Measurements from ENCODE around the gene NXPE3.
"Not testable (repeated sequence)": the region's sequence is repeated elsewhere in the genome, so short reads cannot be mapped to it uniquely, and the experiment has no call there.

NXPE3 gene

DNA sequence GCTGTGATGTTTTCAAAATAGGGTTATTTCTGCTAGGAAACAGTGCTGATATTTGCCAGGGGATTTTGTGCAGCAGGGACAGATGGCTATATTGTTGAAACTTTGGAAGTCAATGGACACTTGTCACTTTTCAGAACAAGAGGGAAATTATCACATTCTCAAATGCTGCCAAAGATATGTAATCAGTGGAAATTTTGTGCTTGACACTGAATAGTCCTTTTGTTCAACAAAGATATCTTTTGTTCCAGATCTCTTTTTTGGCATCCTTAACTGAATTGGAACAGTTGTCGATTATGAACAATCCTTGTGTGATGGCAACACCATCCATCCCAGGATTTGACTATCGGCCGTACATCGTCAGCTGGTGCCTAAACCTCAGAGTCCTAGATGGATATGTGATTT is 46.8 kb upstream of the NXPE3 start:
- Histone ChIP-seq H3K9ac (ENCODE audit: low read length) (no peak overlapping the region), H3K4me2 (ENCODE audit: low read depth, low read length) (no peak overlapping the region), H3K9me3 (replicated peaks; ENCODE audit: insufficient read depth, low read length) (no peaks in the 10 kb centered on the region), H3K4me1 (ENCODE audit: low read length) (no peaks in the 10 kb centered on the region), H3F3A (ENCODE audit: insufficient read depth, low read length) (no peaks in the 10 kb centered on the region), H2AFZ (ENCODE audit: low read length) (no peak overlapping the region), H3K36me3 (replicated peaks; ENCODE audit: insufficient read depth, low read length) (peaks cover 36% of the 10 kb centered on the region), H3K9me2 (replicated peaks; ENCODE audit: insufficient read depth, low read length) (no peaks in the 10 kb centered on the region), H3K79me2 (ENCODE audit: low read length) (peaks cover 29% of the 10 kb centered on the region), H3K27ac (ENCODE audit: low read length) (no peak overlapping the region), H3K4me3 (ENCODE audit: low read length) (no peak overlapping the region), H3K27me3 (replicated peaks; ENCODE audit: insufficient read depth, low read length) (no peaks in the 10 kb centered on the region), H4K20me1 (ENCODE audit: insufficient read depth, low read length) (no peaks in the 10 kb centered on the region; the same call in 1 of the 2 replicates)
- no peak for DNase-seq
- TF ChIP-seq EZH2phosphoT487 (IDR thresholded peaks at IDR 0.05; ENCODE audit: low read length) (no peak), EZH2 (optimal IDR thresholded peaks at IDR 0.05; ENCODE audit: low read depth, low read length) (no peak)
- TF ChIP-seq, protein P1, sequence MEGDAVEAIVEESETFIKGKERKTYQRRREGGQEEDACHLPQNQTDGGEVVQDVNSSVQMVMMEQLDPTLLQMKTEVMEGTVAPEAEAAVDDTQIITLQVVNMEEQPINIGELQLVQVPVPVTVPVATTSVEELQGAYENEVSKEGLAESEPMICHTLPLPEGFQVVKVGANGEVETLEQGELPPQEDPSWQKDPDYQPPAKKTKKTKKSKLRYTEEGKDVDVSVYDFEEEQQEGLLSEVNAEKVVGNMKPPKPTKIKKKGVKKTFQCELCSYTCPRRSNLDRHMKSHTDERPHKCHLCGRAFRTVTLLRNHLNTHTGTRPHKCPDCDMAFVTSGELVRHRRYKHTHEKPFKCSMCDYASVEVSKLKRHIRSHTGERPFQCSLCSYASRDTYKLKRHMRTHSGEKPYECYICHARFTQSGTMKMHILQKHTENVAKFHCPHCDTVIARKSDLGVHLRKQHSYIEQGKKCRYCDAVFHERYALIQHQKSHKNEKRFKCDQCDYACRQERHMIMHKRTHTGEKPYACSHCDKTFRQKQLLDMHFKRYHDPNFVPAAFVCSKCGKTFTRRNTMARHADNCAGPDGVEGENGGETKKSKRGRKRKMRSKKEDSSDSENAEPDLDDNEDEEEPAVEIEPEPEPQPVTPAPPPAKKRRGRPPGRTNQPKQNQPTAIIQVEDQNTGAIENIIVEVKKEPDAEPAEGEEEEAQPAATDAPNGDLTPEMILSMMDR (IDR thresholded peaks at IDR 0.05; ENCODE audit: low read length): no peak

DNA sequence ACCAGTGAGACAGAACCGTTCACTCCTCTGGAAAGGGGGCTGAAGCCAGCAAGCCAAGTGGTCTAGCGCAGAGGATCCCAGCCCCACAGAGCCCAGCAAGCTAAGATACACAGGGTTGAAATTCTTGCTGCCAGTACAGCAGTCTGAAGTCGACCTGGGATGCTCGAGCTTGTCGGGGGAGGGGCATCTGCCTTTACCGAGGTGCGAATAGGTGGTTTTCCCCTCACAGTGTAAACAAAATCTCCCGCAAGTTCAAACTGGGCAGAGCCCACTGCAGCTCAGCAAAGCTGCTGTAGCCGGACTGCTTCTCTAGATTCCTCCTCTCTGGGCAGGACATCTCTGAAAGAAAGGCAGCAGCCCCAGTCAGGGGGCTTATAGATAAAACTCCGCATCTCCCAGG is 43.2 kb upstream of the NXPE3 start:
- Histone ChIP-seq H3K27me3 (replicated peaks; ENCODE audit: insufficient read depth, low read length) (no peaks in the 10 kb centered on the region), H4K20me1 (ENCODE audit: insufficient read depth, low read length) (no peaks in the 10 kb centered on the region), H3K4me2 (ENCODE audit: low read depth, low read length) (no peak overlapping the region), H3K79me2 (ENCODE audit: low read length) (peaks cover 12% of the 10 kb centered on the region), H3K36me3 (replicated peaks; ENCODE audit: insufficient read depth, low read length) (peaks cover 29% of the 10 kb centered on the region), H3F3A (ENCODE audit: insufficient read depth, low read length) (no peaks in the 10 kb centered on the region), H3K9ac (ENCODE audit: low read length) (no peak overlapping the region), H3K27ac (ENCODE audit: low read length) (no peak overlapping the region), H3K4me3 (ENCODE audit: low read length) (no peak overlapping the region), H2AFZ (ENCODE audit: low read length) (no peak overlapping the region), H3K9me2 (replicated peaks; ENCODE audit: insufficient read depth, low read length) (no peaks in the 10 kb centered on the region), H3K9me3 (replicated peaks; ENCODE audit: insufficient read depth, low read length) (no peaks in the 10 kb centered on the region), H3K4me1 (ENCODE audit: low read length) (no peaks in the 10 kb centered on the region)
- no peak for TF ChIP-seq EZH2 (optimal IDR thresholded peaks at IDR 0.05; ENCODE audit: low read depth, low read length)
- no peak for TF ChIP-seq EZH2phosphoT487 (IDR thresholded peaks at IDR 0.05; ENCODE audit: low read length)
- TF ChIP-seq, protein P1 (IDR thresholded peaks at IDR 0.05; ENCODE audit: low read length): no peak
- no peak for DNase-seq

DNA sequence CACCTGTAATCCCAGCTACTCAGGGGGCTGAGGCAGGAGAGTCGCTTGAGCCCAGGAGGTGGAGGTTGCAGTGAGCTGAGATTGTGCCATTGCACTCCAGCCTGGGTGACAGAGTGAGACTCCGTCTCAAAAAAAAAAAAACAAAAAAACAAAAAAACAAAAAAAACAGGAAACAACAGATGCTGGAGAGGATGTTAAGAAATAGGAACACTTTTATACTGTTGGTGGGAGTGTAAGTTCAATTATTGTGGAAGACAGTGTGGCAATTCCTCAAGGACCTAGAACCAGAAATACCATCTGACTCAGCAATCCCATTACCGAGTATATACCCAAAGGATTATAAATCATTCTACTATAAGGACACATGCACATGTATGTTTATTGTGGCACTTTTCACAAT is 37.1 kb upstream of the NXPE3 start:
- H3K4me3 ChIP-seq (ENCODE audit: low read length); H3F3A ChIP-seq (ENCODE audit: insufficient read depth, low read length); H3K4me2 ChIP-seq (ENCODE audit: low read depth, low read length); H3K9me3 ChIP-seq (replicated peaks; ENCODE audit: insufficient read depth, low read length); H3K27me3 ChIP-seq (replicated peaks; ENCODE audit: insufficient read depth, low read length); H3K27ac ChIP-seq (ENCODE audit: low read length); H3K4me1 ChIP-seq (ENCODE audit: low read length); H3K36me3 ChIP-seq (replicated peaks; ENCODE audit: insufficient read depth, low read length); H2AFZ ChIP-seq (ENCODE audit: low read length); DNase-seq; H3K79me2 ChIP-seq (ENCODE audit: low read length); H3K9ac ChIP-seq (ENCODE audit: low read length); H3K9me2 ChIP-seq (replicated peaks; ENCODE audit: insufficient read depth, low read length); H4K20me1 ChIP-seq (ENCODE audit: insufficient read depth, low read length): not testable (repeated sequence)

DNA sequence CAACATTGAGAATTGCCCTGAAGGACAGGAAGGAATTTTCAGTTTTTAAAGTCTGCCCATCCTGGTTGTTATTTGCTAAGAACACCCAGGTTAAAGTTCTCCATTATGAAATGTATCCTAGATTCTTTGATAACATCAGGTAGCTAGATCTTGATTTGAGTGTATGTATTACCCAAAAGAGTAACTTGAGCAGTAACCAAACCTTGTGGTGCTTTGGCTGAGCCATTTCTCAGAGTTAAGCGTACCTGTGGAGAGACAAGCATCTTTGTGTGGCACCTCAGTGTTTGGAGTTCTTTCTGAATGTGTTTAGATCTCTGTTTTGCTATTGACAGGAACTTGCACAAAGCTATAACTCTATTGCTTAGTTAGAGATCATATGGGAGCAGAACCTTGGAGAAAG is 34.2 kb upstream of the NXPE3 start:
- Histone ChIP-seq H3K36me3 (replicated peaks; ENCODE audit: insufficient read depth, low read length) (peaks cover 7% of the 10 kb centered on the region; the same call in 1 of the 2 replicates), H3K27ac (ENCODE audit: low read length) (no peak overlapping the region), H3K4me1 (ENCODE audit: low read length) (no peaks in the 10 kb centered on the region), H3K79me2 (ENCODE audit: low read length) (peaks cover 8% of the 10 kb centered on the region), H3K9ac (ENCODE audit: low read length) (no peak overlapping the region), H3K4me2 (ENCODE audit: low read depth, low read length) (no peak overlapping the region), H2AFZ (ENCODE audit: low read length) (no peak overlapping the region), H3K27me3 (replicated peaks; ENCODE audit: insufficient read depth, low read length) (no peaks in the 10 kb centered on the region), H3K9me3 (replicated peaks; ENCODE audit: insufficient read depth, low read length) (no peaks in the 10 kb centered on the region), H3K4me3 (ENCODE audit: low read length) (no peak overlapping the region), H4K20me1 (ENCODE audit: insufficient read depth, low read length) (no peaks in the 10 kb centered on the region), H3F3A (ENCODE audit: insufficient read depth, low read length) (no peaks in the 10 kb centered on the region), H3K9me2 (replicated peaks; ENCODE audit: insufficient read depth, low read length) (no peaks in the 10 kb centered on the region)
- TF ChIP-seq EZH2phosphoT487 (IDR thresholded peaks at IDR 0.05; ENCODE audit: low read length): no peak
- no peak for TF ChIP-seq EZH2 (optimal IDR thresholded peaks at IDR 0.05; ENCODE audit: low read depth, low read length)
- TF ChIP-seq, protein P1 (IDR thresholded peaks at IDR 0.05; ENCODE audit: low read length): no peak
- DNase-seq: no peak

DNA sequence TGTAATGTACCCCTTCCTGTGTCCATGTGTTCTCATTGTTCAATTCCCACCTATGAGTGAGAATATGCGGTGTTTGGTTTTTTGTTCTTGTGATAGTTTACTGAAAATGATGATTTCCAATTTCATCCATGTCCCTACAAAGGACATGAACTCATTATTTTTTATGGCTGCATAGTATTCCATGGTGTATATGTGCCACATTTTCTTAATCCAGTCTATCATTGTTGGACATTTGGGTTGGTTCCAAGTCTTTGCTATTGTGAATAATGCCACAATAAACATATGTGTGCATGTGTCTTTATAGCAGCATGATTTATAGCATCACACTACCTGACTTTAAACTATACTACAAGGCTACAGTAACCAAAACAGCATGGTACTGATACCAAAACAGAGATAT is 33.1 kb upstream of the NXPE3 start:
- H3K9me3 ChIP-seq (replicated peaks; ENCODE audit: insufficient read depth, low read length); H4K20me1 ChIP-seq (ENCODE audit: insufficient read depth, low read length); H3K9ac ChIP-seq (ENCODE audit: low read length); H3K4me3 ChIP-seq (ENCODE audit: low read length); H3K27ac ChIP-seq (ENCODE audit: low read length); H3K27me3 ChIP-seq (replicated peaks; ENCODE audit: insufficient read depth, low read length); H3F3A ChIP-seq (ENCODE audit: insufficient read depth, low read length); H3K9me2 ChIP-seq (replicated peaks; ENCODE audit: insufficient read depth, low read length); DNase-seq; H3K36me3 ChIP-seq (replicated peaks; ENCODE audit: insufficient read depth, low read length); H3K4me2 ChIP-seq (ENCODE audit: low read depth, low read length); H3K79me2 ChIP-seq (ENCODE audit: low read length); H2AFZ ChIP-seq (ENCODE audit: low read length); H3K4me1 ChIP-seq (ENCODE audit: low read length): not testable (repeated sequence)
